Vagina (tissue), 2 donors: Measurements from ENCODE around the gene CYP4A22. TPM values are rescaled to one million over a fixed set of nuclear protein-coding genes. Genes with fewer than 3 reads are reported as not detected.
"Not testable (repeated sequence)": the region's sequence is repeated elsewhere in the genome, so short reads cannot be mapped to it uniquely, and the experiment has no call there.

Experiments
- DNase-seq, 2 donors: peaks; one replicate each; pipeline ENCODE4 v3.0.0-alpha.2; 2017; ENCODE audit errors: extremely low spot score in 2 of 2
- H3K27ac ChIP-seq: fragments of 200-600 bp; sonication (generic); one replicate; pipeline ENCODE4 v1.5.1; 2019
- H3K27me3 ChIP-seq: fragments of 200-600 bp; sonication (generic); one replicate; pipeline ENCODE4 v1.5.1; 2019
- H3K36me3 ChIP-seq, 2 donors: fragments of 200-600 bp; sonication (generic); one replicate each; pipeline ENCODE4 v1.5.1; 2017 to 2019
- H3K4me1 ChIP-seq: fragments of 200-600 bp; sonication (generic); one replicate; pipeline ENCODE4 v1.5.1; 2019
- H3K4me3 ChIP-seq, 2 donors: fragments of 200-600 bp; sonication (generic); 1 replicate in 1 of 2; 2 replicates in 1 of 2; pipeline ENCODE4 v1.5.1; 2016 to 2019
- H3K9me3 ChIP-seq: fragments of 200-600 bp; sonication (generic); one replicate; pipeline ENCODE4 v1.5.1; 2019
- CTCF ChIP-seq, 3 experiments: fragments of 450-650 bp in 2 of 3; fragments of 200-600 bp in 1 of 3; sonication (generic) in 1 of 3; IDR thresholded peaks; one replicate each; pipeline ENCODE4 v1.5.1; 2017 to 2019; ENCODE audit warnings: antibody characterized with exemption in 3 of 3, mild to moderate bottlenecking in 2 of 3, moderate library complexity in 2 of 3
- POLR2A ChIP-seq, 2 donors: fragments of 450-650 bp; IDR thresholded peaks; one replicate each; pipeline ENCODE4 v1.6.1; 2017; ENCODE audit warnings: antibody characterized with exemption in 2 of 2, mild to moderate bottlenecking in 2 of 2, moderate library complexity in 2 of 2
- POLR2AphosphoS5 ChIP-seq, 2 donors: sonication (generic); formaldehyde crosslinking; IDR thresholded peaks; one replicate each; pipeline ENCODE4 v1.9.0; 2017; ENCODE audit warnings: antibody characterized with exemption in 2 of 2, mild to moderate bottlenecking in 2 of 2, low read depth in 1 of 2; ENCODE audit not compliant: insufficient read depth in 1 of 2
- intact Hi-C: fragments of 100-400 bp; cut with DNase I; formaldehyde crosslinking; loops from one replicate; pipeline ENCODE4 v1.15.1; 2023
- total RNA-seq: library from RNA; depleted of rRNA; stranded (reverse); fragments of >200 nt; gene quantifications from one replicate; pipeline ENCODE4 v1.2.3, GENCODE V29; 2016

The CYP4A22 gene
- total RNA-seq, result not detected

- no peak within 1 kb of the TSS for H3K27ac ChIP-seq
- H3K4me1 ChIP-seq, result no peaks in the 10 kb centered on the region
- no peak for DNase-seq
- no peak within 1 kb of the TSS for H3K4me3 ChIP-seq
- no peaks in the 10 kb centered on the region for H3K36me3 ChIP-seq
- no peaks in the 10 kb centered on the region for H3K9me3 ChIP-seq
- intact Hi-C loops, result no loop called here
- no peaks in the 10 kb centered on the region for H3K27me3 ChIP-seq
- TF ChIP-seq POLR2A (IDR thresholded peaks at IDR 0.05), result no peak
- TF ChIP-seq POLR2AphosphoS5 (IDR thresholded peaks at IDR 0.05; ENCODE audit: insufficient read depth in 1 of 2, low read depth in 1 of 2), result no peak
- TF ChIP-seq CTCF (IDR thresholded peaks at IDR 0.05), result no peak
Measured at GRCh38 chr1:47137198-47137597, at the start of gene CYP4A22. CYP4A22 (plus strand) TSS chr1:47137441; CDS start chr1:47137486, 45 bp downstream.

GRCh38 chr1:47089356-47089755 lies 47.9 kb upstream of the CYP4A22 start:
- H3K36me3 ChIP-seq, H3K9me3 ChIP-seq, H3K4me1 ChIP-seq, DNase-seq, intact Hi-C loops, H3K27me3 ChIP-seq, H3K4me3 ChIP-seq, H3K27ac ChIP-seq: not testable (repeated sequence)
- TF ChIP-seq CTCF (IDR thresholded peaks at IDR 0.05), result peak in 1 of 3 experiments; percentile 39

GRCh38 chr1:47091476-47091875 lies 45.8 kb upstream of the CYP4A22 start:
- intact Hi-C loops, DNase-seq, H3K27me3 ChIP-seq, H3K36me3 ChIP-seq, H3K27ac ChIP-seq, H3K4me3 ChIP-seq, H3K9me3 ChIP-seq, H3K4me1 ChIP-seq: not testable (repeated sequence)

GRCh38 chr1:47104816-47105215 lies 32.4 kb upstream of the CYP4A22 start:
- no peak for DNase-seq
- TF ChIP-seq CTCF (IDR thresholded peaks at IDR 0.05) (no peak), POLR2AphosphoS5 (IDR thresholded peaks at IDR 0.05; ENCODE audit: insufficient read depth in 1 of 2, low read depth in 1 of 2) (no peak)
- no peaks in the 10 kb centered on the region for H3K4me1 ChIP-seq
- intact Hi-C loops, result no loop called here
- no peaks in the 10 kb centered on the region for H3K27me3 ChIP-seq
- H3K4me3 ChIP-seq, result no peak overlapping the region
- no peaks in the 10 kb centered on the region for H3K36me3 ChIP-seq
- no peak overlapping the region for H3K27ac ChIP-seq
- H3K9me3 ChIP-seq, result no peaks in the 10 kb centered on the region

GRCh38 chr1:47106792-47107191 lies 30.4 kb upstream of the CYP4A22 start:
- no peak for DNase-seq
- intact Hi-C loops, result no loop called here
- H3K4me3 ChIP-seq, result no peak overlapping the region
- H3K27ac ChIP-seq, result no peak overlapping the region
- H3K27me3 ChIP-seq, result no peaks in the 10 kb centered on the region
- no peaks in the 10 kb centered on the region for H3K36me3 ChIP-seq
- no peaks in the 10 kb centered on the region for H3K9me3 ChIP-seq
- no peaks in the 10 kb centered on the region for H3K4me1 ChIP-seq
- TF ChIP-seq POLR2AphosphoS5 (IDR thresholded peaks at IDR 0.05; ENCODE audit: insufficient read depth in 1 of 2, low read depth in 1 of 2) (no peak), CTCF (IDR thresholded peaks at IDR 0.05) (no peak), POLR2A (IDR thresholded peaks at IDR 0.05) (no peak)

- H3K27ac ChIP-seq, H3K4me3 ChIP-seq, H3K9me3 ChIP-seq, H3K27me3 ChIP-seq, H3K4me1 ChIP-seq, intact Hi-C loops, H3K36me3 ChIP-seq, DNase-seq: not testable (repeated sequence)
Measured at GRCh38 chr1:47107851-47108574, 29.2 kb upstream of the CYP4A22 start.

- intact Hi-C loops, H3K27ac ChIP-seq, H3K27me3 ChIP-seq, H3K36me3 ChIP-seq, H3K9me3 ChIP-seq, H3K4me3 ChIP-seq, H3K4me1 ChIP-seq, DNase-seq: not testable (repeated sequence)
Measured at GRCh38 chr1:47109482-47109881, 27.8 kb upstream of the CYP4A22 start.
